Measurements from ENCODE around the gene POR.
A peak's percentile ranks its signal among the peaks of the same experiment; 100 is the strongest.

POR gene

GRCh38 chr7:75946207-75946855 is 31.4 kb downstream of the POR start:
- H3K9me3 ChIP-seq (replicated peaks in 1 of 11) = no peaks in the 10 kb centered on the region
- no peaks in the 10 kb centered on the region for H3K27me3 ChIP-seq
- H3K9ac ChIP-seq = no peak overlapping the region
- peaks cover 3 to 44% (median 26%) of the 10 kb centered on the region in 11 experiments; a peak in 14 of 22 replicates for H3K36me3 ChIP-seq
- H3K4me3 ChIP-seq = no peak overlapping the region
- H3K27ac ChIP-seq = peak overlapping the region in 4 of 11 experiments; percentile 4 to 35 (median 20); a peak in 6 of 22 replicates
- H3K4me2 ChIP-seq = peak overlapping the region in 4 of 11 experiments; percentile 65 to 80 (median 70); a peak in 7 of 22 replicates
- peaks cover 3 to 71% (median 42%) of the 10 kb centered on the region in 10 experiments; a peak in 19 of 20 replicates for H3K4me1 ChIP-seq
- no peak for TF ChIP-seq Cebpa-rat (IDR thresholded peaks at IDR 0.05)
- peaks cover under 1 to 97% (median 60%) of the 10 kb centered on the region in 11 experiments; a peak in 18 of 22 replicates for H4K20me1 ChIP-seq

GRCh38 chr7:75948179-75948578 is 33.2 kb downstream of the POR start:
- Histone ChIP-seq H3K4me2 (peak overlapping the region in 1 of 11 experiments; percentile 16; a peak in 1 of 22 replicates), H3K4me3 (no peak overlapping the region), H3K9ac (no peak overlapping the region), H4K20me1 (peaks cover 0 to 81% (median 48%) of the 10 kb centered on the region in 11 experiments; a peak in 18 of 22 replicates), H3K9me3 (replicated peaks in 1 of 11) (no peaks in the 10 kb centered on the region), H3K4me1 (peaks cover 4 to 80% (median 48%) of the 10 kb centered on the region in 10 experiments; a peak in 19 of 20 replicates), H3K27ac (peak overlapping the region in 7 of 11 experiments; percentile 6 to 72 (median 27); a peak in 7 of 22 replicates), H3K27me3 (no peaks in the 10 kb centered on the region), H3K36me3 (peaks cover 0 to 35% (median 24%) of the 10 kb centered on the region in 11 experiments; a peak in 14 of 22 replicates)
- no peak for TF ChIP-seq Cebpa-rat (IDR thresholded peaks at IDR 0.05)

- no peak; a peak in 1 of 22 replicates for TF ChIP-seq Cebpa-rat (IDR thresholded peaks at IDR 0.05)
- no peaks in the 10 kb centered on the region for H3K27me3 ChIP-seq
- H3K9me3 ChIP-seq (replicated peaks in 1 of 11) = no peaks in the 10 kb centered on the region
- H3K4me2 ChIP-seq = peak overlapping the region in 9 of 11 experiments; percentile 20 to 76 (median 53); a peak in 16 of 22 replicates
- H3K27ac ChIP-seq = peak overlapping the region in 10 of 11 experiments; percentile 3 to 79 (median 66); a peak in 18 of 22 replicates
- peak overlapping the region in 8 of 11 experiments; percentile 2 to 43 (median 22); a peak in 5 of 22 replicates for H3K9ac ChIP-seq
- H4K20me1 ChIP-seq = peaks cover under 1 to 82% (median 53%) of the 10 kb centered on the region in 11 experiments; a peak in 18 of 22 replicates
- H3K4me1 ChIP-seq = peaks cover 8 to 83% (median 62%) of the 10 kb centered on the region in 10 experiments
- peaks cover 12 to 44% (median 36%) of the 10 kb centered on the region in 11 experiments for H3K36me3 ChIP-seq
- no peak overlapping the region for H3K4me3 ChIP-seq
Measured at GRCh38 chr7:75950111-75950681, 35.2 kb downstream of the POR start.

- Histone ChIP-seq H3K4me2 (peak overlapping the region in 10 of 11 experiments; percentile 16 to 76 (median 58); a peak in 19 of 22 replicates), H3K27ac (peak overlapping the region in 10 of 11 experiments; percentile 44 to 79 (median 68); a peak in 20 of 22 replicates), H4K20me1 (peaks cover 5 to 82% (median 53%) of the 10 kb centered on the region in 11 experiments; a peak in 18 of 22 replicates), H3K9me3 (replicated peaks in 1 of 11) (no peaks in the 10 kb centered on the region), H3K9ac (peak overlapping the region in 8 of 11 experiments; percentile 39 to 53 (median 44); a peak in 9 of 22 replicates), H3K4me1 (peaks cover 14 to 77% (median 51%) of the 10 kb centered on the region in 10 experiments), H3K27me3 (no peaks in the 10 kb centered on the region), H3K36me3 (peaks cover 25 to 52% (median 45%) of the 10 kb centered on the region in 11 experiments), H3K4me3 (no peak overlapping the region)
- peak in 10 of 11 experiments; percentile 60 to 94 (median 89); a peak in 17 of 22 replicates for TF ChIP-seq Cebpa-rat (IDR thresholded peaks at IDR 0.05)
Measured at GRCh38 chr7:75951506-75951905, 36.6 kb downstream of the POR start.

GRCh38 chr7:75953431-75953830 is 38.5 kb downstream of the POR start:
- no peak for TF ChIP-seq Cebpa-rat (IDR thresholded peaks at IDR 0.05)
- Histone ChIP-seq H4K20me1 (peaks cover 5 to 81% (median 49%) of the 10 kb centered on the region in 11 experiments; a peak in 18 of 22 replicates), H3K27ac (peak overlapping the region; percentile 8 to 72 (median 54); a peak in 18 of 22 replicates), H3K4me3 (0 out of 20 replicates have a peak overlapping the region, but pooled peaks of 1 of the 10 experiments have one; percentile 24), H3K9me3 (replicated peaks in 1 of 11) (no peaks in the 10 kb centered on the region), H3K4me2 (peak overlapping the region in 10 of 11 experiments; percentile 17 to 91 (median 70); a peak in 20 of 22 replicates), H3K9ac (peak overlapping the region in 7 of 11 experiments; percentile 13 to 52 (median 35); a peak in 10 of 22 replicates), H3K4me1 (peaks cover 14 to 76% (median 50%) of the 10 kb centered on the region in 10 experiments), H3K36me3 (peaks cover 42 to 54% (median 48%) of the 10 kb centered on the region in 11 experiments), H3K27me3 (no peaks in the 10 kb centered on the region)

GRCh38 chr7:75953931-75954330 is 39.0 kb downstream of the POR start:
- Histone ChIP-seq H3K4me2 (peak overlapping the region in 10 of 11 experiments; percentile 17 to 91 (median 70); a peak in 19 of 22 replicates), H3K4me1 (peaks cover 14 to 71% (median 48%) of the 10 kb centered on the region in 10 experiments), H3K27me3 (no peaks in the 10 kb centered on the region), H3K9me3 (replicated peaks in 1 of 11) (no peaks in the 10 kb centered on the region), H3K9ac (peak overlapping the region in 6 of 11 experiments; percentile 13 to 52 (median 38); a peak in 9 of 22 replicates), H3K36me3 (peaks cover 46 to 56% (median 50%) of the 10 kb centered on the region in 11 experiments), H4K20me1 (peaks cover 5 to 81% (median 46%) of the 10 kb centered on the region in 11 experiments; a peak in 18 of 22 replicates), H3K27ac (peak overlapping the region; percentile 8 to 72 (median 54); a peak in 18 of 22 replicates), H3K4me3 (0 out of 20 replicates have a peak overlapping the region, but pooled peaks of 1 of the 10 experiments have one; percentile 24)
- no peak for TF ChIP-seq Cebpa-rat (IDR thresholded peaks at IDR 0.05)

- H3K27me3 ChIP-seq = no peaks in the 10 kb centered on the region
- no peaks in the 10 kb centered on the region for H3K9me3 ChIP-seq (replicated peaks in 1 of 11)
- H3K36me3 ChIP-seq = peaks cover 54 to 71% (median 64%) of the 10 kb centered on the region in 11 experiments
- H3K4me3 ChIP-seq = no peak overlapping the region
- H4K20me1 ChIP-seq = peaks cover 6 to 74% (median 34%) of the 10 kb centered on the region in 11 experiments; a peak in 19 of 22 replicates
- no peak overlapping the region for H3K27ac ChIP-seq
- no peak overlapping the region for H3K9ac ChIP-seq
- H3K4me2 ChIP-seq = peak overlapping the region in 8 of 11 experiments; percentile 4 to 86 (median 32); a peak in 9 of 22 replicates
- peaks cover 21 to 59% (median 41%) of the 10 kb centered on the region in 10 experiments for H3K4me1 ChIP-seq
- no peak for TF ChIP-seq Cebpa-rat (IDR thresholded peaks at IDR 0.05)
Measured at GRCh38 chr7:75955331-75955955, 40.5 kb downstream of the POR start.

Data from BLaER1 treated with 17β-estradiol and CSF1 and Interleukin-3, amounts not matched to agents 10 nM and 100 nM (cell line).